H1 (cell line): Measurements from ENCODE around the gene TEX2. TPM values are rescaled to one million over a fixed set of nuclear protein-coding genes. Genes with fewer than 3 reads are reported as not detected.
A peak's percentile ranks its signal among the peaks of the same experiment; 100 is the strongest.

Experiments used
- CTCF ChIA-PET: fragments of 300-600 bp; sonication (Branson Sonifier 250); formaldehyde crosslinking; loops from one replicate; lab custom pipeline; 2021; ENCODE audit not compliant: partially characterized antibody; lab: Charles Lee
- POLR2A ChIA-PET: fragments of 300-600 bp; sonication (Branson Sonifier 250); formaldehyde crosslinking; loops from one replicate; lab custom pipeline; 2021; ENCODE audit warnings: inconsistent platforms; ENCODE audit not compliant: partially characterized antibody; lab: Charles Lee
- DNase-seq, 2 experiments: peaks; one replicate each; pipeline versions ENCODE4 v3.0.0 to v3.0.0-alpha.2; 2010 to 2022; ENCODE audit warnings: low spot score in 2 of 2, low read depth in 1 of 2, mixed read lengths in 1 of 2
- FAIRE-seq: peaks from 2 replicates; lab custom pipeline; 2011; peaks lifted over from hg19 to GRCh38; lab: Jason Lieb, UNC
- H2AFZ ChIP-seq: 2 replicates; pipeline ENCODE4 v1.8.1; 2012; ENCODE audit warnings: low read length, inconsistent platforms
- H2AK5ac ChIP-seq: 2 replicates; pipeline ENCODE4 v1.6.1; 2013; ENCODE audit warnings: low read depth, low read length
- H2BK120ac ChIP-seq: replicated peaks from 2 replicates; pipeline ENCODE3; 2013; ENCODE audit warnings: low read depth, low read length, inconsistent platforms
- H2BK12ac ChIP-seq: 2 replicates; pipeline ENCODE4 v1.6.1; 2013; ENCODE audit warnings: low read depth, low read length
- H2BK15ac ChIP-seq: 2 replicates; pipeline ENCODE4 v1.6.1; 2013; ENCODE audit warnings: low read length
- H2BK20ac ChIP-seq: 2 replicates; pipeline ENCODE4 v1.6.1; 2013; ENCODE audit warnings: low read length
- H2BK5ac ChIP-seq: 2 replicates; pipeline ENCODE4 v1.6.1; 2013; ENCODE audit warnings: low read depth, low read length
- H3K14ac ChIP-seq: 2 replicates; pipeline ENCODE4 v1.6.1; 2013; ENCODE audit warnings: inconsistent platforms; ENCODE audit not compliant: insufficient read length
- H3K18ac ChIP-seq: 2 replicates; pipeline ENCODE4 v1.6.1; 2013; ENCODE audit warnings: low read length; ENCODE audit errors: extremely low read depth
- H3K23ac ChIP-seq: 2 replicates; pipeline ENCODE4 v1.6.1; 2013; ENCODE audit warnings: inconsistent platforms; ENCODE audit not compliant: insufficient read length
- H3K23me2 ChIP-seq: 2 replicates; pipeline ENCODE4 v1.6.1; 2013; ENCODE audit warnings: low read depth, low read length
- H3K27ac ChIP-seq: 2 replicates; pipeline ENCODE4 v1.6.1; 2011; ENCODE audit warnings: low read depth, low read length, inconsistent platforms
- H3K27me3 ChIP-seq, 4 experiments: replicated peaks in 1 of 4; 1 replicate in 1 of 4; 2 replicates in 3 of 4; pipeline versions ENCODE4 v1.6.1 to v1.8.1; 2011 to 2013; ENCODE audit warnings: low read length in 3 of 4, mild to moderate bottlenecking in 3 of 4, inconsistent platforms in 2 of 4, mixed read lengths in 2 of 4, moderate library complexity in 1 of 4; ENCODE audit not compliant: control insufficient read depth in 3 of 4, insufficient read depth in 3 of 4; ENCODE audit errors: extremely low read depth in 1 of 4
- H3K36me3 ChIP-seq, 4 experiments: 2 replicates each; pipeline versions ENCODE4 v1.6.1 to v1.8.1; 2011 to 2013; ENCODE audit warnings: mild to moderate bottlenecking in 4 of 4, low read length in 3 of 4, moderate library complexity in 2 of 4, control low read depth in 1 of 4, inconsistent platforms in 1 of 4; ENCODE audit not compliant: insufficient read depth in 4 of 4, control insufficient read depth in 2 of 4
- H3K4ac ChIP-seq: replicated peaks from 2 replicates; pipeline ENCODE3; 2013; ENCODE audit warnings: low read length, low read depth, mixed read lengths, inconsistent platforms; ENCODE audit not compliant: insufficient read length
- H3K4me1 ChIP-seq, 4 experiments: replicated peaks in 1 of 4; 1 replicate in 1 of 4; 2 replicates in 3 of 4; pipeline versions ENCODE4 v1.6.1 to v1.8.1; 2011 to 2013; ENCODE audit warnings: low read length in 3 of 4, inconsistent platforms in 2 of 4, mixed read lengths in 1 of 4; ENCODE audit not compliant: insufficient read depth in 4 of 4, control insufficient read depth in 3 of 4
- H3K4me2 ChIP-seq, 2 experiments: 2 replicates each; pipeline versions ENCODE4 v1.6.1 to v1.8.1; 2011 to 2013; ENCODE audit warnings: low read depth in 2 of 2, low read length in 2 of 2, control low read depth in 1 of 2, inconsistent platforms in 1 of 2, mild to moderate bottlenecking in 1 of 2; ENCODE audit not compliant: insufficient read depth in 1 of 2
- H3K4me3 ChIP-seq, 4 experiments: fragments of 200-600, 300-600 bp in 1 of 4; sonication (generic), shearing (Covaris generic), sonication (Bioruptor Twin) in 1 of 4; 2 replicates each; pipeline versions ENCODE4 v1.5.1 to v1.8.1; 2011 to 2016; ENCODE audit warnings: low read length in 4 of 4, low read depth in 3 of 4, control low read depth in 2 of 4, inconsistent platforms in 2 of 4, mild to moderate bottlenecking in 2 of 4, mixed read lengths in 1 of 4, moderate library complexity in 1 of 4; ENCODE audit not compliant: insufficient read depth in 2 of 4; ENCODE audit errors: extremely low read depth in 1 of 4
- H3K56ac ChIP-seq: replicated peaks from 2 replicates; pipeline ENCODE3; 2013; ENCODE audit warnings: low read depth, mild to moderate bottlenecking, mixed read lengths, low read length, inconsistent platforms; ENCODE audit not compliant: insufficient read length
- H3K79me1 ChIP-seq: 2 replicates; pipeline ENCODE4 v1.6.1; 2013; ENCODE audit warnings: low read depth, low read length, control low read depth
- H3K79me2 ChIP-seq, 2 experiments: 2 replicates each; pipeline versions ENCODE4 v1.6.1 to v1.8.1; 2012 to 2013; ENCODE audit warnings: low read length in 2 of 2, mild to moderate bottlenecking in 2 of 2, inconsistent platforms in 1 of 2; ENCODE audit not compliant: insufficient read depth in 2 of 2, control insufficient read depth in 1 of 2
- H3K9ac ChIP-seq, 4 experiments: replicated peaks in 1 of 4; 1 replicate in 1 of 4; 2 replicates in 3 of 4; pipeline versions ENCODE4 v1.6.1 to v1.8.1; 2011 to 2013; ENCODE audit warnings: low read depth in 3 of 4, low read length in 3 of 4, control low read depth in 2 of 4, mild to moderate bottlenecking in 2 of 4, moderate library complexity in 2 of 4, inconsistent platforms in 1 of 4; ENCODE audit errors: extremely low read depth in 1 of 4
- H3K9me3 ChIP-seq, 2 experiments: 2 replicates each; pipeline versions ENCODE4 v1.6.1 to v1.8.1; 2012 to 2013; ENCODE audit warnings: mild to moderate bottlenecking in 2 of 2, moderate library complexity in 2 of 2, control low read depth in 1 of 2, inconsistent platforms in 1 of 2, low read depth in 1 of 2, low read length in 1 of 2, mixed read lengths in 1 of 2; ENCODE audit not compliant: insufficient read depth in 2 of 2
- H4K20me1 ChIP-seq, 2 experiments: replicated peaks in 1 of 2; 2 replicates each; pipeline versions ENCODE3 to v1.8.1; 2011 to 2013; ENCODE audit warnings: inconsistent platforms in 2 of 2, low read length in 2 of 2, mild to moderate bottlenecking in 1 of 2; ENCODE audit not compliant: insufficient read depth in 2 of 2, control insufficient read depth in 1 of 2
- H4K5ac ChIP-seq: 2 replicates; pipeline ENCODE4 v1.6.1; 2013; ENCODE audit warnings: low read length, low read depth, mixed read lengths, inconsistent platforms; ENCODE audit not compliant: insufficient read length
- H4K8ac ChIP-seq: 2 replicates; pipeline ENCODE4 v1.8.0; 2013; ENCODE audit warnings: mild to moderate bottlenecking, moderate library complexity, low read length, inconsistent platforms; ENCODE audit not compliant: insufficient read depth; ENCODE audit errors: extremely low read depth
- H4K91ac ChIP-seq: replicated peaks from 2 replicates; pipeline ENCODE3; 2013; ENCODE audit warnings: low read length, mixed read lengths, inconsistent platforms; ENCODE audit not compliant: insufficient read length
- HDAC2 ChIP-seq, 2 experiments: fragments of 300-600 bp in 1 of 2; sonication (generic) in 1 of 2; IDR thresholded peaks; 2 replicates each; pipeline ENCODE4 v1.6.1; 2011 to 2012; ENCODE audit warnings: low read depth in 2 of 2, low read length in 2 of 2, mild to moderate bottlenecking in 2 of 2, moderate library complexity in 2 of 2, borderline replicate concordance in 1 of 2, inconsistent platforms in 1 of 2
- SUZ12 ChIP-seq: fragments of 200-600 bp; sonication (generic); IDR thresholded peaks from 2 replicates; pipeline ENCODE4 v1.6.1; 2012; ENCODE audit warnings: mild to moderate bottlenecking, inconsistent platforms, low read length, moderate library complexity, mixed read lengths
- WGBS, 2 experiments: shearing (Covaris generic) in 1 of 2; methylation state at CpG; one replicate each; pipeline versions ENCODE4 v1.1.6 to v1.1.7; 2013 to 2015; ENCODE audit warnings: low lambda C conversion rate in 2 of 2, mixed read lengths in 2 of 2, inconsistent platforms in 1 of 2, low coverage in 1 of 2, missing lambda C conversion rate in 1 of 2; ENCODE audit not compliant: insufficient replicate concordance in 2 of 2, insufficient coverage in 1 of 2, insufficient read length in 1 of 2; ENCODE audit errors: extremely low coverage in 1 of 2, missing lambda C conversion rate in 1 of 2; 5-methylcytosine and 5-hydroxymethylcytosine counted together
- polyA plus RNA-seq, 7 experiments: library from polyadenylated mRNA; depleted of rRNA in 3 of 7; stranded (reverse) in 5 of 7; unstranded in 2 of 7; fragments of >200 nt in 5 of 7; fragments of 200-250 nt in 2 of 7; gene quantifications; 1 replicate in 5 of 7; 2 replicates in 1 of 7; 4 replicates in 1 of 7; pipeline versions ENCODE4 v1.2.1 to v1.2.3, GENCODE V29; 2011 to 2013; ENCODE audit warnings: missing spikeins in 2 of 7, mixed read lengths in 2 of 7
- total RNA-seq: library from RNA; stranded (reverse); fragmentation: NEBNext Ultra II Directional; extraction: Animal tissue kit (Norgen Biotek cat#: 25700); gene quantifications from 2 replicates; pipeline ENCODE4 v1.2.1, GENCODE V29; 2021

TEX2 gene
- total and polyA plus RNA-seq, 2 of the 8 experiments (the other 6 are each of a cell fraction or from before 2014, with no cell fraction given) = 6.1 to 15.6 TPM

DNA sequence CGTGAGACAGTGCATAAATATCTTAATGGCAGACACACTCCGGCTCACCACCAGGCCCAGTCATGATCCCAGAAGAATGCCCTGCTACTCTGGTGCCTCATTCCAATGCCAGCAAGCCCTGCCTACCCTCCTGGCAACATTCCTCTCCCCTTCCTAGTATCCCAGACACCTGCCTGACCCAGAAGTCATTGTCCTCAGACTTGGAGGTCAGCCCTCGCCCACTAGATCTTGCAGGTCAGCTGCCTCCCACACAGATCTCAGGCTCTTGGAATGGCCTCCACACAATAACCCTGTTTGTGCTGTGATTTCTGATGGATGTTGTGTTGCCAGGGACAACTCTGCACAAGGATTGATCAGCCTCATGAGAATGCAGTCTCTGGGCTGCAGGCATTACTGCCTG lies 1.8 kb upstream of the TEX2 start:
- POLR2A ChIA-PET = interaction anchor here (4.6 kb wide), 1 partner anchor 118 kb away, joined by 62 read pairs; no protein-coding TSS in a partner anchor
- H2AK5ac ChIP-seq = peak overlapping the region; percentile 80; the same call in 1 of the 2 replicates
- H3K27me3 ChIP-seq = peaks cover 0 to 9% (median 8%) of the 10 kb centered on the region in 4 experiments; a peak in 4 of 7 replicates
- no peak for DNase-seq
- peaks cover 0 to 2% of the 10 kb centered on the region in 2 experiments for H4K20me1 ChIP-seq
- no peak overlapping the region; the same call in 1 of the 2 replicates for H2BK20ac ChIP-seq
- 88% methylated on average over 3 of the region's 3 CpGs; no CpG with 5 or more reads in 1 of the 2 experiments for WGBS, 2 experiments
- H3K14ac ChIP-seq = no peak overlapping the region
- H4K91ac ChIP-seq = no peak overlapping the region
- H3K56ac ChIP-seq = no peak overlapping the region
- no peak overlapping the region for H2BK120ac ChIP-seq
- no peaks in the 10 kb centered on the region for H3K9me3 ChIP-seq
- CTCF ChIA-PET = interaction anchor here (1.2 to 2.1 kb wide), 2 partner anchors 17 to 41 kb away, joined by 3 to 16 read pairs; no protein-coding TSS in a partner anchor
- H2BK12ac ChIP-seq = 0 out of 2 replicates have a peak overlapping the region, but pooled peaks have one; percentile 11
- no peak overlapping the region for H3K27ac ChIP-seq
- H3K36me3 ChIP-seq = no peaks in the 10 kb centered on the region
- no peak overlapping the region for H3K18ac ChIP-seq
- no peak overlapping the region for H3K4me2 ChIP-seq
- H4K8ac ChIP-seq = no peak overlapping the region
- peaks cover 0 to 10% of the 10 kb centered on the region in 2 experiments; a peak in 3 of 4 replicates for H3K79me2 ChIP-seq
- no peak overlapping the region for H2BK5ac ChIP-seq
- FAIRE-seq = no peak
- H3K9ac ChIP-seq = no peak overlapping the region
- H2AFZ ChIP-seq = no peak overlapping the region
- H3K4me1 ChIP-seq = peaks cover 1 to 7% (median 5%) of the 10 kb centered on the region in 4 experiments; a peak in 5 of 7 replicates
- H3K79me1 ChIP-seq = peaks cover 4% of the 10 kb centered on the region; the same call in 1 of the 2 replicates
- no peak overlapping the region for H3K4ac ChIP-seq
- 0 out of 2 replicates have a peak overlapping the region, but pooled peaks have one; percentile 40 for H2BK15ac ChIP-seq
- peaks cover 11% of the 10 kb centered on the region for H3K23me2 ChIP-seq
- no peak overlapping the region for H4K5ac ChIP-seq
- no peak overlapping the region for H3K23ac ChIP-seq
- no peak overlapping the region for H3K4me3 ChIP-seq
- no peak for TF ChIP-seq HDAC2 (IDR thresholded peaks at IDR 0.05; ENCODE audit: borderline replicate concordance in 1 of 2, low read depth in 2 of 2, low read length in 2 of 2)
- TF ChIP-seq SUZ12 = no peak
